ENCODE measurements around the gene ZC3HAV1.

DNA sequence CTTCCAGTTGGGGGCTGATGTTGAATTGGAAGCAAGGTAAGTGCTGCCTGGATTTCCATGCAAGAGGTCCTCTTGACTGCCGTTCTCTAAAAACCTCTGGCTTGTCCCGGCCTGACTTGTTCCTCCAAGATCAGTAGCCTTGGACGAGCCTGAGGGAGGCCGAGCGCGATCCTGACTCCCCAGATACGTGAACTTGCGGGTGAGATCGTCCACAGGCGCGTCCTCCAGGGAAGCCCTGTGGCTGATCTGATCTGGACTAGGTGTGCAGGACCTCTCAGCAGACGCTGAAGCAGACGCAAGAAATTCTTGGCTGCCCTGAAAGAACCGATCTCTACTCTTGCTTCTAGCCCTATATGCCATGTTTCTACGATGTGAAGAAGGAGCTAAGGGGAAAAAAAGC is 29.7 kb downstream of the ZC3HAV1 start:
- TF ChIP-seq, protein P1, sequence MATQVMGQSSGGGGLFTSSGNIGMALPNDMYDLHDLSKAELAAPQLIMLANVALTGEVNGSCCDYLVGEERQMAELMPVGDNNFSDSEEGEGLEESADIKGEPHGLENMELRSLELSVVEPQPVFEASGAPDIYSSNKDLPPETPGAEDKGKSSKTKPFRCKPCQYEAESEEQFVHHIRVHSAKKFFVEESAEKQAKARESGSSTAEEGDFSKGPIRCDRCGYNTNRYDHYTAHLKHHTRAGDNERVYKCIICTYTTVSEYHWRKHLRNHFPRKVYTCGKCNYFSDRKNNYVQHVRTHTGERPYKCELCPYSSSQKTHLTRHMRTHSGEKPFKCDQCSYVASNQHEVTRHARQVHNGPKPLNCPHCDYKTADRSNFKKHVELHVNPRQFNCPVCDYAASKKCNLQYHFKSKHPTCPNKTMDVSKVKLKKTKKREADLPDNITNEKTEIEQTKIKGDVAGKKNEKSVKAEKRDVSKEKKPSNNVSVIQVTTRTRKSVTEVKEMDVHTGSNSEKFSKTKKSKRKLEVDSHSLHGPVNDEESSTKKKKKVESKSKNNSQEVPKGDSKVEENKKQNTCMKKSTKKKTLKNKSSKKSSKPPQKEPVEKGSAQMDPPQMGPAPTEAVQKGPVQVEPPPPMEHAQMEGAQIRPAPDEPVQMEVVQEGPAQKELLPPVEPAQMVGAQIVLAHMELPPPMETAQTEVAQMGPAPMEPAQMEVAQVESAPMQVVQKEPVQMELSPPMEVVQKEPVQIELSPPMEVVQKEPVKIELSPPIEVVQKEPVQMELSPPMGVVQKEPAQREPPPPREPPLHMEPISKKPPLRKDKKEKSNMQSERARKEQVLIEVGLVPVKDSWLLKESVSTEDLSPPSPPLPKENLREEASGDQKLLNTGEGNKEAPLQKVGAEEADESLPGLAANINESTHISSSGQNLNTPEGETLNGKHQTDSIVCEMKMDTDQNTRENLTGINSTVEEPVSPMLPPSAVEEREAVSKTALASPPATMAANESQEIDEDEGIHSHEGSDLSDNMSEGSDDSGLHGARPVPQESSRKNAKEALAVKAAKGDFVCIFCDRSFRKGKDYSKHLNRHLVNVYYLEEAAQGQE (IDR thresholded peaks at IDR 0.05; ENCODE audit: insufficient read depth in 1 of 2, low read depth in 2 of 2, low read length in 2 of 2): no peak
- TF ChIP-seq POLR2AphosphoS5 (IDR thresholded peaks at IDR 0.05; ENCODE audit: low read depth, low read length) (no peak), SIN3A (IDR thresholded peaks at IDR 0.05; ENCODE audit: borderline replicate concordance, insufficient read depth, low read length) (no peak)
